Left ventricle myocardium inferior (tissue), 1 donor: ENCODE measurements around the gene PRCD. TPM values are rescaled to one million over a fixed set of nuclear protein-coding genes. Genes with fewer than 3 reads are reported as not detected.

Source experiments
- DNase-seq: peaks from one replicate; pipeline ENCODE4 v3.0.0-alpha.2; 2020
- H3K27ac ChIP-seq: fragments of 200-600 bp; replicated peaks from 2 replicates; pipeline ENCODE4 v1.8.0; 2021
- H3K27me3 ChIP-seq: fragments of 200-600 bp; 2 replicates; pipeline ENCODE4 v1.8.0; 2021; ENCODE audit warnings: low read depth
- H3K36me3 ChIP-seq: fragments of 200-600 bp; 2 replicates; pipeline ENCODE4 v1.8.0; 2021
- H3K4me1 ChIP-seq: fragments of 200-600 bp; 2 replicates; pipeline ENCODE4 v1.8.0; 2021
- H3K4me3 ChIP-seq: fragments of 200-600 bp; 2 replicates; pipeline ENCODE4 v1.8.0; 2021; ENCODE audit warnings: mild to moderate bottlenecking, moderate library complexity
- H3K9me3 ChIP-seq: fragments of 200-600 bp; replicated peaks from 2 replicates; pipeline ENCODE4 v1.8.0; 2021
- CTCF ChIP-seq: fragments of 200-600 bp; IDR thresholded peaks from 2 replicates; pipeline ENCODE4 v1.8.0; 2021; ENCODE audit warnings: antibody characterized with exemption, mild to moderate bottlenecking, borderline replicate concordance
- intact Hi-C: fragments of 100-400 bp; cut with micrococcal nuclease; formaldehyde crosslinking; loops from one replicate; pipeline ENCODE4 v1.11.0; 2022
- total RNA-seq: library from RNA; stranded (reverse); fragmentation: NEBNext Ultra II Directional; extraction: Animal tissue kit (Norgen Biotek cat#: 25700); gene quantifications from one replicate; pipeline ENCODE4 v1.2.1, GENCODE V29; 2021
- donor health status: DM: no; HTN: yes; CAD: no; lungs with severe emphysema.

The PRCD gene
- total RNA-seq, 1 donor from 2014 or later = 3.9 TPM

GRCh38 chr17:76588182-76588581, 48.3 kb downstream of the PRCD start:
- no peaks in the 10 kb centered on the region for H3K36me3 ChIP-seq
- TF ChIP-seq CTCF = no peak
- no peaks in the 10 kb centered on the region for H3K9me3 ChIP-seq
- H3K27ac ChIP-seq = no peak overlapping the region
- no peak overlapping the region for H3K4me3 ChIP-seq
- peaks cover 29% of the 10 kb centered on the region for H3K4me1 ChIP-seq
- peaks cover 41% of the 10 kb centered on the region for H3K27me3 ChIP-seq
- intact Hi-C loops = no loop called here
- no peak for DNase-seq

GRCh38 chr17:76593384-76593826, 53.6 kb downstream of the PRCD start:
- Histone ChIP-seq H3K4me1 (no peaks in the 10 kb centered on the region), H3K4me3 (no peak overlapping the region), H3K27ac (no peak overlapping the region), H3K36me3 (no peaks in the 10 kb centered on the region), H3K27me3 (peaks cover 15% of the 10 kb centered on the region), H3K9me3 (no peaks in the 10 kb centered on the region)
- DNase-seq = no peak
- intact Hi-C loops = no loop called here
- TF ChIP-seq CTCF = no peak

DNA sequence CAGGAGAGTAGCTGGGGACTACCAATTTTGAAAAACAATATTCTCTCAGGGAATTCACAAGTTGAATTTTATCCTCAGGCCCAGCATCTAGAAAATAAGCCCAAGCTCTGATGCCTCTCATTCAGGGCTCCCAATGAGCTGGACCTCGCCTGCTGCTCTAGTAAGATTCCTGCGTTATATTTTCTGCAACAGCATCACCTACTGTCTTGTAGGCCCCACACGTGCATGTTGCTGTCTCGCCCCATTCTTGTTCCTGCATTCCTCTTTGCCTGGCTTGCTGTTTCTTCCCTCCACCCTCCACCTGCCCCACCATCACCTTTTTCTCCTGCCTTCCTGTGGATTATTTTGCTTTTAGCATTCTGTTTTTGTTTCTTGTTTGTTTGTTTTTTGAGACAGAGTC, 54.1 kb downstream of the PRCD start:
- intact Hi-C loops = no loop called here

DNA sequence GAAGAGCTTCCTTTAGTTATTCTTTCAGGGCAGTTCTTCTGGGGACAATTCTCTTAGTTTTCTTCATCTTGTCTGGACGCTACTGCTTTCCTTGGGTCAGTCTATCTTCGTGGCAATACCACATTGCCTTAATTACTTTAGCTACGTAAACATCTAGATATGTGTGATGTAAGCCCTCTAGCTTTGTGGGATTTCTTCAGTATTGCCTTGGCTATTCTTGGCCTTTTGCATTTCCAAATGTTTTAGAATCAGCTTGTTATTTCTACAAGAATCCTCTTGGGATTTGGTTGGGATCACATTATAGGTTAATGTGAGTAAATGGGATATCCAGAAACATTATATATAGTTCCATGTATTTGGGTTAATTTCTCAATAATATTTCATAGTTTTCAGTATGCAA, 54.8 kb downstream of the PRCD start:
- Histone ChIP-seq H3K27me3 (peaks cover 8% of the 10 kb centered on the region), H3K4me1 (no peaks in the 10 kb centered on the region), H3K4me3 (no peak overlapping the region), H3K36me3 (no peaks in the 10 kb centered on the region), H3K27ac (no peak overlapping the region), H3K9me3 (no peaks in the 10 kb centered on the region)
- no peak for TF ChIP-seq CTCF
- no peak for DNase-seq
- intact Hi-C loops = no loop called here

More for the DNA sequence above, 54.1 kb downstream of the PRCD start:
- no peaks in the 10 kb centered on the region for H3K9me3 ChIP-seq
- DNase-seq = no peak
- TF ChIP-seq CTCF = no peak
- no peak overlapping the region for H3K27ac ChIP-seq
- no peaks in the 10 kb centered on the region for H3K36me3 ChIP-seq
- H3K27me3 ChIP-seq = peaks cover 14% of the 10 kb centered on the region
- H3K4me3 ChIP-seq = no peak overlapping the region
- no peaks in the 10 kb centered on the region for H3K4me1 ChIP-seq

Other genes with a start within 250 kb of the PRCD start
- gene QRICH2, start 231.8 kb upstream of the PRCD start, total RNA-seq = 2.4 TPM
- 30.7 TPM for gene PRPSAP1, start 186.1 kb upstream of the PRCD start, total RNA-seq
- gene SPHK1, start 155.4 kb upstream of the PRCD start, total RNA-seq = 2.3 TPM
- 35.7 TPM for gene UBE2O, start 86.9 kb upstream of the PRCD start, total RNA-seq
- gene AANAT, start 72.4 kb upstream of the PRCD start, total RNA-seq = not detected
- gene RHBDF2, start 38.6 kb upstream of the PRCD start, total RNA-seq = 13.8 TPM
- gene CYGB, start 2.3 kb upstream of the PRCD start, total RNA-seq = 24.1 TPM
- gene ST6GALNAC2, start 45.8 kb downstream of the PRCD start, total RNA-seq = 4.3 TPM
- 3.1 TPM for gene ST6GALNAC1, start 103.7 kb downstream of the PRCD start, total RNA-seq
- 411 TPM for gene MXRA7, start 170.9 kb downstream of the PRCD start, total RNA-seq
- gene JMJD6, start 186.6 kb downstream of the PRCD start, total RNA-seq = 65.2 TPM
- gene METTL23, start 186.8 kb downstream of the PRCD start, total RNA-seq = 21.0 TPM
- 78.5 TPM for gene SRSF2, start 197.3 kb downstream of the PRCD start, total RNA-seq
- 21.4 TPM for gene MFSD11, start 198.1 kb downstream of the PRCD start, total RNA-seq